ENCODE results near the gene FLVCR1.
"Not testable (repeated sequence)": the region's sequence is repeated elsewhere in the genome, so short reads cannot be mapped to it uniquely, and the experiment has no call there.

FLVCR1 gene

GRCh38 chr1:212903664-212904063, 45.6 kb downstream of the FLVCR1 start:
- no peaks in the 10 kb centered on the region for H3F3A ChIP-seq (ENCODE audit: insufficient read depth)
- H3K4me3 ChIP-seq (ENCODE audit: insufficient read depth, low read length, poor library complexity, severe bottlenecking): no peak overlapping the region
- no peaks in the 10 kb centered on the region for H4K20me1 ChIP-seq (ENCODE audit: low read depth, low read length)
- no peaks in the 10 kb centered on the region for H3K27me3 ChIP-seq (ENCODE audit: low read length)
- H3K79me2 ChIP-seq (ENCODE audit: insufficient read depth, low read length): no peaks in the 10 kb centered on the region
- no peak overlapping the region for H3K27ac ChIP-seq (ENCODE audit: low read depth, low read length)
- no peaks in the 10 kb centered on the region for H3K9me2 ChIP-seq (replicated peaks; ENCODE audit: insufficient read depth, low read length)
- TF ChIP-seq EZH2phosphoT487 (conservative IDR thresholded peaks at IDR 0.05; ENCODE audit: low read length): no peak
- TF ChIP-seq CTCF (IDR thresholded peaks at IDR 0.05; ENCODE audit: insufficient read depth, low read length, poor library complexity, severe bottlenecking): no peak
- H3K9ac ChIP-seq (ENCODE audit: low read length): no peak overlapping the region
- no peak overlapping the region for H2AFZ ChIP-seq (ENCODE audit: low read depth, low read length, severe bottlenecking)
- H3K9me3 ChIP-seq (ENCODE audit: insufficient read depth, low read length): peaks cover 5% of the 10 kb centered on the region; the same call in 1 of the 2 replicates
- no peak overlapping the region for H3K4me2 ChIP-seq (ENCODE audit: low read depth, low read length, poor library complexity, severe bottlenecking)
- peaks cover 17% of the 10 kb centered on the region for H3K36me3 ChIP-seq (ENCODE audit: low read length)

DNA sequence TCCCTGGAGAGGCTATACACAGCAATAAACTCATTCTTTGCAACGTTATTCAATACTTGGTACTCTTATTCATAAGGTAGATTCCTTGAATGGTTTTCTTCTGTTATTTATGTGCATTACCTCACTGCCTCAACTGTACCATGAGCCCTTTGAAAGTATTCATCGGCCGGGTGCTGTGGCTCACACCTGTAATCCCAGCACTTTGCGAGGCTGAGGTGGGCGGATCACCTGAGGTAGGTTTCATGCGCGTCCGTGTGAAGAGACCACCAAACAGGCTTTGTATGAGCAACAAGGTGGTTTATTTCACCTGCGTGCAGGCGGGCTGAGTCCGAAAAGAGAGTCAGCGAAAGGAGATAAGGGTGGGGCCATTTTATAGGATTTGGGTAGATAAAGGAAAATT, 50.0 kb downstream of the FLVCR1 start:
- not testable (repeated sequence) for H3K36me3 ChIP-seq (ENCODE audit: low read length); H4K20me1 ChIP-seq (ENCODE audit: low read depth, low read length); H3K27me3 ChIP-seq (ENCODE audit: low read length); H3K27ac ChIP-seq (ENCODE audit: low read depth, low read length); H3F3A ChIP-seq (ENCODE audit: insufficient read depth); H3K4me3 ChIP-seq (ENCODE audit: insufficient read depth, low read length, poor library complexity, severe bottlenecking); H3K9me3 ChIP-seq (ENCODE audit: insufficient read depth, low read length); H3K9me2 ChIP-seq (replicated peaks; ENCODE audit: insufficient read depth, low read length); H3K4me2 ChIP-seq (ENCODE audit: low read depth, low read length, poor library complexity, severe bottlenecking); H3K9ac ChIP-seq (ENCODE audit: low read length); H3K79me2 ChIP-seq (ENCODE audit: insufficient read depth, low read length); H2AFZ ChIP-seq (ENCODE audit: low read depth, low read length, severe bottlenecking)

GRCh38 chr1:212908971-212909370, 50.9 kb downstream of the FLVCR1 start:
- Histone ChIP-seq H3K79me2 (ENCODE audit: insufficient read depth, low read length) (no peaks in the 10 kb centered on the region), H3K9ac (ENCODE audit: low read length) (no peak overlapping the region), H3K27me3 (ENCODE audit: low read length) (no peaks in the 10 kb centered on the region), H3K4me3 (ENCODE audit: insufficient read depth, low read length, poor library complexity, severe bottlenecking) (no peak overlapping the region), H3K9me3 (ENCODE audit: insufficient read depth, low read length) (no peaks in the 10 kb centered on the region), H3K27ac (ENCODE audit: low read depth, low read length) (no peak overlapping the region), H3K36me3 (ENCODE audit: low read length) (no peaks in the 10 kb centered on the region), H3F3A (ENCODE audit: insufficient read depth) (no peaks in the 10 kb centered on the region), H4K20me1 (ENCODE audit: low read depth, low read length) (no peaks in the 10 kb centered on the region), H2AFZ (ENCODE audit: low read depth, low read length, severe bottlenecking) (no peak overlapping the region), H3K4me2 (ENCODE audit: low read depth, low read length, poor library complexity, severe bottlenecking) (no peak overlapping the region), H3K9me2 (replicated peaks; ENCODE audit: insufficient read depth, low read length) (no peaks in the 10 kb centered on the region)
- no peak for TF ChIP-seq EZH2phosphoT487 (conservative IDR thresholded peaks at IDR 0.05; ENCODE audit: low read length)
- no peak for TF ChIP-seq CTCF (IDR thresholded peaks at IDR 0.05; ENCODE audit: insufficient read depth, low read length, poor library complexity, severe bottlenecking)

- Histone ChIP-seq H3K9me2 (replicated peaks; ENCODE audit: insufficient read depth, low read length) (no peaks in the 10 kb centered on the region), H4K20me1 (ENCODE audit: low read depth, low read length) (no peaks in the 10 kb centered on the region), H3K27ac (ENCODE audit: low read depth, low read length) (no peak overlapping the region), H3K27me3 (ENCODE audit: low read length) (no peaks in the 10 kb centered on the region), H3F3A (ENCODE audit: insufficient read depth) (no peaks in the 10 kb centered on the region), H3K36me3 (ENCODE audit: low read length) (no peaks in the 10 kb centered on the region), H3K79me2 (ENCODE audit: insufficient read depth, low read length) (no peaks in the 10 kb centered on the region), H3K4me2 (ENCODE audit: low read depth, low read length, poor library complexity, severe bottlenecking) (no peak overlapping the region), H3K9ac (ENCODE audit: low read length) (no peak overlapping the region), H3K4me3 (ENCODE audit: insufficient read depth, low read length, poor library complexity, severe bottlenecking) (no peak overlapping the region), H2AFZ (ENCODE audit: low read depth, low read length, severe bottlenecking) (no peak overlapping the region), H3K9me3 (ENCODE audit: insufficient read depth, low read length) (no peaks in the 10 kb centered on the region)
- TF ChIP-seq CTCF (IDR thresholded peaks at IDR 0.05; ENCODE audit: insufficient read depth, low read length, poor library complexity, severe bottlenecking) (no peak), EZH2phosphoT487 (conservative IDR thresholded peaks at IDR 0.05; ENCODE audit: low read length) (no peak)
Observed at GRCh38 chr1:212909652-212910063, 51.6 kb downstream of the FLVCR1 start.

GRCh38 chr1:212910213-212910612, 52.1 kb downstream of the FLVCR1 start:
- not testable (repeated sequence) for H2AFZ ChIP-seq (ENCODE audit: low read depth, low read length, severe bottlenecking); H3K9ac ChIP-seq (ENCODE audit: low read length); H3K4me3 ChIP-seq (ENCODE audit: insufficient read depth, low read length, poor library complexity, severe bottlenecking); H3K27ac ChIP-seq (ENCODE audit: low read depth, low read length); H4K20me1 ChIP-seq (ENCODE audit: low read depth, low read length); H3F3A ChIP-seq (ENCODE audit: insufficient read depth); H3K4me2 ChIP-seq (ENCODE audit: low read depth, low read length, poor library complexity, severe bottlenecking); H3K36me3 ChIP-seq (ENCODE audit: low read length); H3K9me3 ChIP-seq (ENCODE audit: insufficient read depth, low read length); H3K27me3 ChIP-seq (ENCODE audit: low read length); H3K9me2 ChIP-seq (replicated peaks; ENCODE audit: insufficient read depth, low read length); H3K79me2 ChIP-seq (ENCODE audit: insufficient read depth, low read length)

GRCh38 chr1:212913638-212914037, 55.6 kb downstream of the FLVCR1 start:
- H3K9ac ChIP-seq (ENCODE audit: low read length); H3K9me3 ChIP-seq (ENCODE audit: insufficient read depth, low read length); H2AFZ ChIP-seq (ENCODE audit: low read depth, low read length, severe bottlenecking); H3F3A ChIP-seq (ENCODE audit: insufficient read depth); H4K20me1 ChIP-seq (ENCODE audit: low read depth, low read length); H3K9me2 ChIP-seq (replicated peaks; ENCODE audit: insufficient read depth, low read length); H3K4me3 ChIP-seq (ENCODE audit: insufficient read depth, low read length, poor library complexity, severe bottlenecking); H3K79me2 ChIP-seq (ENCODE audit: insufficient read depth, low read length); H3K27me3 ChIP-seq (ENCODE audit: low read length); H3K4me2 ChIP-seq (ENCODE audit: low read depth, low read length, poor library complexity, severe bottlenecking); H3K36me3 ChIP-seq (ENCODE audit: low read length); H3K27ac ChIP-seq (ENCODE audit: low read depth, low read length): not testable (repeated sequence)

Data from SU-DHL-6 (cell line).